G401.6 (cell line): ENCODE results near the gene ADAM11.
"Not testable (repeated sequence)": the region's sequence is repeated elsewhere in the genome, so short reads cannot be mapped to it uniquely, and the experiment has no call there.

Source experiments
- FAIRE-seq: peaks from 2 replicates; lab custom pipeline; 2012; peaks lifted over from hg19 to GRCh38; lab: Jason Lieb, UNC

Gene ADAM11

GRCh38 chr17:44795421-44795820, 36.6 kb downstream of the ADAM11 start:
- no peak for FAIRE-seq

GRCh38 chr17:44795928-44796327, 37.1 kb downstream of the ADAM11 start:
- FAIRE-seq = no peak

DNA sequence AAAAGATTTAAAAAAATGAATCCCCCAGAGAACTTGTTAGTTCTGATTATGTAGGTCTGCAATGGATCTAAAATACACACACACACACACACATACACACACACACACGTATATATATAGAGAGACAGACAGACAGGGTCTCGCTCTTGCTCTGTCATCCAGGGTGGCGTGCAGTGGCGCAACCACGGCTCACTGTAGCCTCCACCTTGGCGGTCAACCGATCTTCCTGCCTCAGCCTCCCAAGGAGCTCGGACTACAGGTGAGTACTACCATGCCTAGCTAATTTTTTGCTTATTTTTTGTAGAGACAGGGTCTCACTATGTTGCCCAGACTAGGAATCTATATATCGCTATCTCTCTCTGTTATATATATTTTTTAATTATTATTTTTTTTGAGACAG, 37.9 kb downstream of the ADAM11 start:
- no peak for FAIRE-seq

- FAIRE-seq = peak; percentile 79
Measured at GRCh38 chr17:44797802-44798201, 39.0 kb downstream of the ADAM11 start.

- no peak for FAIRE-seq
Measured at GRCh38 chr17:44798356-44798755, 39.6 kb downstream of the ADAM11 start.

- FAIRE-seq = no peak
Measured at GRCh38 chr17:44801880-44802279, 43.1 kb downstream of the ADAM11 start.

DNA sequence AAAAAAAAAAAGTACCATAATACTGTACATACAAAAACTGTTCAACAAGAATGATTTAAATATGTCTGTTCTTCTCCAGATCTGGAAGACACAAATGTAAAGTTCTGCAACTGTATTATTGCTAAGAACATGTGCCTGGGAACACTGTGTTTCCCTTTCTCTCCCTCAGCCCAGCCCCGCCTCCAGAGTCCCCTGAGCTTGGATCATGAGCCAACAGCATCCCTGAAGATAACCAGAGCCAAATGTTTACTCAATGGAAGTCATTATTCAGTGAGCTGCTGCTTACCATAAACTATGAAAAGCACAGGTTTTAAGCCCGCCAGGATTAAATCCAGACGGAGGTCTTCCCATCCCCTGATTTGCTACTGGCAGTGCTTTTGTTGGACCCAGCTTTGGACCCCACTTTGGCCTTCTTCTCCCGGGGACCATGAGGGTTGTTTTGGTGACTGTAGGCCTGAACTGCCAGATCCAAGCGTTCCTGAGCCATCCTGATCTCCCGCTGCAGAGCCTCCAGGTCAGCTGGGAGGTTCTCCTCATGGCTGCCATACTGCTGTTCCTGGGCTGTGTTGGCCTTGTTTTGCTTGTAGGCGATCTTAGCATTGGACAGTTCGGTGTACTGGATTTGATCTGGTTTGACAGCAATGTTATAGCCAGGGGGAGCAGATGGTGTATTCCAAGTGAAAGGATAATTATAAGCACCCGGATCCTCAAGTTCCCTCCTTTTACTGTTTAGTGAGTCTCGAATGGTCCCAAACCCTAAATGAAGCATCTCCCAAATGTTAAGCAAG, 45.7 kb downstream of the ADAM11 start:
- FAIRE-seq = peak; percentile 39

DNA sequence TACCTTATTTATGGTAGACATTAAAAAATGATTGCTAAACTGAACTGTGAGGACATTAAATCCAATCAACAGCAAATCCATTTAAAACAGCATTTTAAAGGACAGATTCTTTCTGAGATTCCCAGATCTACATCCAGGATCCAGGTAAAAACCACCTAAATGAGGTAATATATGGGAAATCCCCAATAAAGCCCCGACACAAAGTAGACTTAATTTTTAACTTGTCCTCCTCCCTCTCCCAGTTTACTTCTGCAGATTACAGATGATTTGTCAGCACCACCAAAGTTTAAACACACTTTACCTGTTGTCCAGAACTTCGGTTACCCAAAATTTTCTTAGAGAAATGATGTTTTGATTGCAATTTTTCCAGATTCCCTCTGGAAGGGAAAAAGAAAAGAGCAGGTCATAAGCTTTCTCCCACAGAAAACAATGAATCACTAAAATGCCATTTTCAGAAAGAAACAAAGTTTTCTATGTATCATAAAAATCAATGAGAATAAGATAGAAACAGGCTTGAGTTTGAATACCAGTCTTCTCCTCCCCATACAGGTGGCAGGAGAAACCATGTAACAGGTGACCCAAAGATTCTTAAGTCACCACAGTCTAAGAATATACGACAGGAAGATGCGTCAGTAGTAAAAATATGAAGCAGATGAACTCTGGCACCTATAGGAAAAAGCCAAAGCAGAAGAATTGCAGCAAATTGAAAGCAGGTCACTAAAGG, 48.5 kb downstream of the ADAM11 start:
- FAIRE-seq = no peak

- FAIRE-seq = no peak
Measured at GRCh38 chr17:44807817-44808155, 49.0 kb downstream of the ADAM11 start.

- no peak for FAIRE-seq
Measured at GRCh38 chr17:44808156-44808555, 49.4 kb downstream of the ADAM11 start.

GRCh38 chr17:44808656-44809388, 50.0 kb downstream of the ADAM11 start:
- FAIRE-seq = not testable (repeated sequence)

DNA sequence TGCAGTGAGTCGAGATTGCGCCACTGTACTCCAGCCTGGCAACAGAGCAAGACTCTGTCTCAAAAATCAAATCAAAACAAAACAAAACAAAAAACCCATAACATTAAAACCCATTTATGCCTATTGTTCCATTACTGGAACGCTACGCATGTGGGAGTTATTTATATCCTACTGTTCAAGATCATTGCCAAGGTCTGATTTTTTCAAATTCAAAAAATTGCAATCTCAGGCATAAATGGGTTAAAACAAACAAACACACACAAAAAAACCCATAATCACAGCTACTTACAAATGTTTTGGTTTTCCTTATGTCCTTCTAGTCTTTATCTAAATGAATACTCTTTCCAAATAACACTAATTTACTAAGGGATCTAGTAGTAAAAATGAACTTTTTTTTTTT, 53.5 kb downstream of the ADAM11 start:
- no peak for FAIRE-seq

DNA sequence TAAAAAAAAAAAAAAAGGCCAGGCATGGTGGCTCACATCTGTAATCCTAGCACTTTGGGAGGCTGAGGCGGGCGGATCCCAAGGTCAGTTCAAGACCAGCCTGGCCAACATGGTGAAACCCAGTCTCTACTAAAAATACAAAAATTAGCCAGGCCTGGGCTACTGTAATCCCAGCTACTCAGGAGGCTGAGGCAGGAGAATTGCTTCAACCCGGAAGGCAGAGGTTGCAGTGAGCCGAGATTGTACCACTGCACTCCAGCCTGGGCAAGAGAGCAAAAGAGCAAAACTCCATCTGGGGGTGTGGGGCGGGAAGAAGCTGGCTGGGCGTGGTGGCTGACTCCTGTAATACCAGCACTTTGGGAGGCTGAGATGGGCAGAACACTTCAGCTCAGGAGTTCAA, 59.7 kb downstream of the ADAM11 start:
- FAIRE-seq = not testable (repeated sequence)

DNA sequence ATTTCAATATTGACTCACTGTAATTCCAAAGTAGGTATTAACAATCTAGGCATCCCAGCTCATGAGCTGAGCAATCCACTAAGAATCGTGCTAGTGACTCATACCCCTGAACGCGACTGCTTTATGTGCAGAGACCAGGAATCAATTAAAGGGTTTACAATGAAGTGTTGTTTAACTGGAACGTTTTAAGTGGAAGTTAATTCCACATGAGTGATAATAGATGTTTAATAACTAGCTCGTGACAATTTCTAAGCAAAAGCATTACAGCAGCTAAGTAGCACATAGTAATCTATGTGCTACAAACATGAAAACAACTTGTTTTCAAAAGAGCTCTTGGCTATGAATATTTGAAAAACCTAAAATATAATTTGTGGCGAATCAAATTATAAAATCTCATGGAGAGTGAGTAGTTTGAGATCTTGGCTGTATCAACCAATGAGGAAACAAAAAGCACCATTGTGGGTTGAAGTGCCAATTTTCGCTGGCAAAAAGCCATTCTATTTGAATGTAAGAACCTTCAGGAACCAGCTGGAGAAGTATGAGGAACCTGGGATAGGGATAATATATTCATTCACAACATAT, 61.9 kb downstream of the ADAM11 start:
- FAIRE-seq = peak; percentile 97

DNA sequence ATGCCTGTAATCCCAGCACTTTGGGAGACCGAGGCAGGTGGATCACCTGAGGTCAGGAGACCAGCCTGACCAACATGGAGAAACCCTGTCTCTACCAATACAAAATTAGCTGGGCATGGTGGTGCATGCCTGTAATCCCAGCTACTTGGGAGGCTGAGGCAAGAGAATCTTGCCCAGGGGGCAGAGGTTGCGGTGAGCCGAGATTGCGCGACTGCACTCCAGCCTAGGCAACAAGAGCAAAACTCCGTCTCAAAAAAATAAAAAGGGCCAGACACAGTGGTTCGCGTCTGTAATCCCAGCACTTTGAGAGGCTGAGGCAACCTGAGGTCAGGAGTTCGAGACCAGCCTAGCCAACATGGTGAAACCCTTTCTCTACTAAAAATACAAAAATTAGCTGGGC, 66.4 kb downstream of the ADAM11 start:
- not testable (repeated sequence) for FAIRE-seq

GRCh38 chr17:44826123-44826790, 67.5 kb downstream of the ADAM11 start:
- FAIRE-seq = peak; percentile 42

GRCh38 chr17:44827863-44828262, 69.1 kb downstream of the ADAM11 start:
- no peak for FAIRE-seq

DNA sequence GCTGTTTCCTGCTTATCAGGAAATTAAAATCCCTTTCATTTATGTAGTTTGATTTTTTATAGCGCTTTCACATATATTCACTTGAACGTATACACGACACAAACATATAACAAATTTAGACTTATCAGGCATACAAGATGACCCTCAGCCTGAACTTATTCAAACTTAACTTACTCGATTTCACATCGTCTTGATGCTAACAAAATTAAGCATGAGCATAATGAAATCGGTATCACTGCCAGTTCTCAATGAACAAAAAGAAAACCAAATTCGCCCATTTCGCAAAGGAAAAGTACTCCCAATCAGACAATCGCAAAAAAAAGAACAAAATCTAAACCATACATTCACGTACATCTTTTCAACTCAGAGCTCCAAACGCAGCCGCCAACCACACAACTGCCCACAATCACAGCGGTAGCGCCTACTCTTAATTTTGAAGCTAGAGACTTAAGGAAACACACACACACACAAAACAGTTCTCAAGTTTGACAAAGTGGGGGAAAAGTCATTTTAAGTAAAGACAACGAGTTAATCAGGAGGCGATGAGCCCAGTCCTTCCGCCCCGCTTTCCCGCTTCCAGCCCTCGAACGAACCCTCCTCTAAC, 70.2 kb downstream of the ADAM11 start:
- FAIRE-seq = peak; percentile 74

- no peak for FAIRE-seq
Measured at GRCh38 chr17:44829523-44830358, 71.0 kb downstream of the ADAM11 start, which contains the start of gene GJC1. GJC1 (minus strand) TSS chr17:44830287; CDS start chr17:44805817, 24,470 bp downstream.
